NCI-H1930 (cell line): ENCODE results near the gene PTPN22.

ENCODE experiments used
- DNase-seq, 2 experiments: peaks; one replicate each; lab custom pipeline; 2025; lab: John Stamatoyannopoulos, UW

The PTPN22 gene

DNA sequence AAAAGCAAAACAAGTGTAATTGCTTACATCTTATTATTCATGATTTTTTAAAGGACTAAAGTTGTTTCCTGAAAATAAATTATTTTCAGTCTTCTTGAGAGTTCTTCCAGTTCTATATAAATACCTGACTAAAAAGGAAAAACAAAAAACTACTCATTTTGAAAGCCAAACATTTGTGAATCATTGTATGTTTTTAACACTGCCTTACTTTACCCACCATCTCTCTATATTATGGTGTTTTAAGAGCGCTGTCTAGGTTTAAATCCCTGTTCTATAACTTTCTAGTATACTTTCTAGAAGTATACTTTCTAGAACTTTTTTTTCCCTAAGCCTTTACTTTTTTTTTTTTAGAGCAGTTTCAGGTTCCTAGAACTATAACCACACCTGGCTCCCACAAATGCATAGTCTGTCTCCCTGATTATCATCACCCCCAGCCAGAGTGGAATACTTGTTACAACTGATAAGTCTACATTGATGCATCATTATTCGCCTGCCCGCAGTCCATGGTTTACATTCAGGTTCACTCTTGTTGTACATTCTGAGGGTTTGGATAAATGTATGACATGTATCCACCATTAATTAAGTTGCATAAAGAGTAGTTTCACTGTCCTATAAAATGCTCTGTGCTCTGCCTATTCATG lies 69.0 kb downstream of the PTPN22 start:
- DNase-seq: no peak

DNA sequence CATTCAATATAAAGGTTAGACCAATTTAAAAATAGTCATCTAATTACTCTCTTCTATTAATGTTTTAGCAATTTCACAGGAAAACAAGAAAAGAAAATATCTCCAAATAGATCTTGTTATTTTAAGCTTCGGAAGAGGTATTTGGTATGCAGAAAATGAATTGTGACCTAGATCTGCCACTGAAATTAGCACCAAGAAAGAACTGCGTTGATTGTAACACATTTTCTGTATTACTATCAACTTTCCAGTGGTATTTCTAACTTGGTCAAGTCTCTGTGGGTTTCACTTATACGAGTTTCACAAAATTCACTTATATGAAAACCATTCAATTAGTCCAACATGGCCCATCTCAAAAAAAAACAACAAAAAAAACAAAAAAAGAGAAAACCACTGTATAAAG lies 71.0 kb downstream of the PTPN22 start:
- DNase-seq: no peak

DNA sequence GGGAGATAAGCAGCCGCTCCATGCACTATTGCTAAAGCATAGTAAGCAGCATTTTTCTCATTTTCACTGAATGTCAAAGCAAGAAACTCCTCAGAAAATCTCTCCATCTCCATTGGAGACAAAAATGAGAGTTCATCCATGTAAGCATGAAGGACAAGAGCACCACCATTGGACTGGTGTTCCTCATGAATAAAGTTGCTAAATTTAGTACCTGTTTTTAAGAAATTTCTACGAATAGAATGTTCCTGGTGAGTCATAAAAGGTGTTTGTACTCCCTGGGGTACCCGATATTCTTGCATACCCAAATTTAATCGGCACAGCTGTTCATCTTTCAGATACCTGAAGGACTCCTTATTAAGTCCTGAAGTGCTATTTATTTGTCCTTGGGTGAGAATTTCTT lies 74.0 kb downstream of the PTPN22 start:
- no peak for DNase-seq

DNA sequence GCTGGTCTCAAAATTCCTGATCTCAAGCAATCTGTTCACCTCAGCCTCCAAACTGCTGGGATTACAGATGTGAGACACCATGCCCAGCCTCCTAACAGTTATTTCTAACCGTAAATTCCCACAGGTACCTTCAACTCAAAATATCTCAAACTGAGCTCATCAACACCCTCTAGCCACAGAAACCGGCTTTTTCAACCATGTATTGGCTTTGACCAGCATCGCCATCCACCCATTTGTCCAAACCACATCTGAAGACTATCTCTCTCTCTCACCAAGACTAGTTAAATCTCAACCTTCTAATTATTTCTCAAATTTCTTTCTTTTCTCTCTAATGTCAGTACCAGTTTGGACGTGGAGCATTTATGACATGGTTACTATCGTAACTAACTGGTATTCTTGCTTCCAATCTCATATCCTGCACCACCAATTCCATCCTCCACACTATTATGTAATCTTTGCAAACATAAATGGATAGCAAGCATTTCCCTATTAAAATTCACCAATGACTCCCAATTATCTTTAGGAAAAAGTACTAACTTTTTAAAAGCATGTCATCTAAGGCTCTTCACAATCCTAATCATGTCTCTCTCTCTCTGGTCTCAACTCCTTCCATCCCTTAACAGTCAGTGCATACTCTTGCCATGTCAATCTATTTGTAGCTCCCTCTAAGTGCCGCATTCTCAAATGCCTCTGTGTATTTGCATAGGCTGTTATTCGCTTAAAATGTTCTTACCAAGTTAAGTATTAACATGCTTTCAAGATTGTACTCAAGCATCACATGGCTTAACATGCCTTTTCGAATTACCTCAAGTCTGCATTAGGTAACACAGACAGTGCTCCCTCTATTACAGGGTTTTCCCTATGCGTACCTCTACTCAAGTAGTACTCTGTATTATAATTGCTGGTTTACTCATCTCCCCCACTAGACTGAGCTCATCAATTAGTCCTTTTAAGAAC lies 77.4 kb downstream of the PTPN22 start:
- DNase-seq: no peak

DNA sequence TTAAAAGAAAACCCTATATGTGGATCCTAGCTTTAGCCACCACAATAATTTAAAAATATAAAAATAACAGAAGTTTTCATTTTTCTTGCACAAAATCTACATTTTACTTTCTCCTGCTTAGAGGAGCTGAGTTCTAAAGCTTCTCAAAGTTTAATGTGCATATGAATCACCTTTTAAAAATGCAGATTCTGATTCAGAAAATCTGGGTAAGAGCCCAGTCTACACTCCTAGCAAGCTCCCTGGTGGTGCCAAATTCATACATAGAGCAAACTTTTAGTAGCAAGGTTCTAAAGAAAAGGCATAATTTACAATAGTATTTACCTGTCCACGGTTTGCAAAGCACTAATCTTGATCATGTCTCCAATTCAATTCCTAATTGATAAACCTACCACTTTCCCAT lies 78.5 kb downstream of the PTPN22 start:
- DNase-seq: no peak

DNA sequence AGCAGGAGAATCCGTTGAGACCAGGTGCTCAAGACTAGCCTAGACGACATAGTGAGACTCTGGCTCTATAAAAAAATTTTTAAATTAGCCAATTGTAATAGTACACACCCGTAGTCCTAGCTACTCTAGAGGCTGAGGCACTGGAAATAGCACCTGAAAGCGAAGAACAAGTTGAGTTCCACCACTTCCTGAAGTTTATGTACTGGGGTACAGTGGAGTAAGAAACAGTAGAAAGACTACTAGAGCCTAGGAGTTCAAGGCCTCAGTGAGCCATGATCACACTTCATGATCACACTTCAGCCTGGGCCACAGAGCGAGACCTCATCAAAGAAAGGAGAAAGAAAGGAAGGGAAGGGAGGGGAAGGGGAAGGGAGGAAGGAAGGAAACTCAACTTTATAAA lies 79.0 kb downstream of the PTPN22 start:
- DNase-seq: no peak

DNA sequence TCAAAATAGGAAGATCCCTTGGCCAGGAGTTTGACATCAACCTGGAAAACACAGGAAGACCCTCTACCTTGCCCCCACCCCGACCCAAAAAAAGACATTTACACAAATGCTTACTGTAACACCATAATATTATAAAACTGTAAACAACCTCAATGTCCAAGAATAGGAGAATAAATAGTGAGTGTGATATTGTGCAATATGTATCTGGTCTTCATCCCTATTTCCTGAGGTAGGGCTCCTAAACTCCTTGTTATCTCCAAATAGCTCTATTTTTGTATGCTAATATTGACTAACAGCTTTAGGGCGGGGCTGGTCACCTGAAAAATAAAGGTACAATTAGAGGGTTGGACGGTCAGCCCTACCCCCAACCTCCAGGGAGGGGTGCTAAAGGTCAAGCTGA lies 82.7 kb downstream of the PTPN22 start:
- no peak for DNase-seq

DNA sequence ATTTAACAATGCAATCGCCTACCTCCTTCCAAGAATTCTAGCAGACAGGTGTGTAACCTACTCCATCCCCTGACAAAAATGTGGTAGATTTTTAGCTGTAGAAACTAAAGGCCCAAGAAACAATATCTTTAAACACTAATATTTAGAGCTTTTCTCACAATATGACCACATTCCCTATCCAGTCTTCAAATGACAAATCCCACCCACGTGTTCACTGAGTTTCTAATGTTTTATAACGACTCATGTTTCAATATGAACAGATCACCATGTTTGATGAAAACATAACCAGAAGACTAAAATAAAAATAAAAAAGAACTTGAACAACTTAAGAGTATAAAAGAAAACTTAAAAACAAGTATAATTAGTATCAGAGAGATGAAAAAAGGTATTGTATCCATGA lies 83.8 kb downstream of the PTPN22 start:
- DNase-seq: no peak

DNA sequence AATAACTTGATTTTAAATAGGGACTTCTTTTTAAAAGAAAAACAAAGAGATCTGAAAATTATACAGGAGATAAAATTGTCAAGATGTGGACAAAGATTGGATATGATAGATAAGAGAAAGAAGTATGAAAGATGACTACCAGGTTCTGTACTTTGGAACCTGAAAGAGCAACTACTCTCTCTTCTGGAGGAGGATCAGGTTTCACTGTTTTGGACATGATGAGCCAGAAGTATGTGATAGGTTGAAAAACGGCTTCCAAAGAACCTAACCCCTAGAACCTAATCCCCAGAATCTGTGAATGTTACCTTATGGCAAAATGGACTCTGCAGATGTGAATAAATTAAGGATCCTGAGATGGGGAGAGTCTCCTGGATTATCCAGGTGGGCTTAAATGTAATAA lies 85.4 kb downstream of the PTPN22 start:
- no peak for DNase-seq

DNA sequence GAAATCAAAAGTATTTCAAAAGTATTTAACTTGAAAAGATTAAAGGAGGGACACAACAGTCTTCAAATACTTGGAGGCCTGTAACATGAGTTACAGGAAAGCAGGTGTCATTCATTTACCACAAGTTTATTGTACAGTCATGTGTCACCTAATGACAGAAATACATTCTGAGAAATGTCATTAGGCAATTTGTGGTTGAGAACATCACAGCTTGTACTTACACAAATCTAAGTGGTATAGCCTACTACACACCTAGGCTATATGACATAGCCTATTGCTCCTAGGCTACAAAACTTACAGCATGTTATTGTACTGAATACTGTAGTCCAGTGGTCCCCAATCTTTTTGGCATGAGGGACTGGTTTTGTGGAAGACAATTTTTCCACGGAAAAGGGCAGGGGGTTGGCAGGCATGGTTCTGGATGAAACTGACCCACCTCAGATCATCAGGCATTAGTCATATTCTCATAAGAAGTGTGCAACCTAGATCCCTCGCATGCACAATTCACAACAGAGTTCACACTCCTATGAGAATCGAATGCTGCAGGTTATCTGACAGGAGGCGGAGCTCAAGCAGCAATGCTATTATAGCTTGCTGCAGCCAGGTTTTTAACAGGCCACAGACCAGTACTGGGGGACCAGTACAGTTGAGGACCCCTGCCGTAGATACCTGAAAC lies 87.3 kb downstream of the PTPN22 start:
- no peak for DNase-seq

DNA sequence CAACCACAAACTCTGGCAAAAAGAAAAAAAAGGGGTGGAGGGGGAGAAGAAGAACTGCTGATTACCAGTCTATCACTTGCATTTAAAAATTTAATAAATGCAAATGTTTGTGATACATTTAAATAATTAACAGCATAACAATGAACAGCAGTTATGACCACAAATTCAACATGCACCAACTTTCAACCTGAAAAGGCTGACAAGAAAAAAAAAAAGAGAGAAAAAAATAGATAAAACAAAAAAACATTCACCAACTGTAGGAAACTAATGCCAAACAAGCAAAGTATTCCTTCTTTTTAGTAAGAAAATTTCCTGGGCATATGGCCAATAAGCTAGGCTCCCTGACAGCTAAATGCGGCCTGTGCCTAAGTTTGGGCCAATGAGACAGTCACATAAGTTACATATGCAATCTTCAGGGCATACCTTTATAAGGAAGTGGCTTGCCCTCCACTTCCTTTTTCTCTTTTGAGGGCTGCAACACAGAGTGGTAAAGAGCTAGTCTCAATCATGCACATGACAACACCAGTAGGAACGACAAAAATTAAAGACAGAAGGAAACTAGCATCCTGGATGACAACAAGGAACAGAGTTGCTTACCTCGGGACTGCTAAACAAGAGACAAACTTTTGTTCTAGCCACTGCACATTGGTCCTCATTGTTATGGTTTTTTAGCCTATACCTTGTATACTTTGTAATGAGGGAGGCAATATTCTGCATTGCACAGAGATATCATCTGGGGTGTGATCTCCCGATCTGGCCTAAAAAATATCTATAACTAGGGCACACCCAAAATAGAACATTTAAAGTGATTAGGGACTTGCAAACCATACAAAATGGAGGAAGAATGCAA lies 88.0 kb downstream of the PTPN22 start:
- no peak for DNase-seq

DNA sequence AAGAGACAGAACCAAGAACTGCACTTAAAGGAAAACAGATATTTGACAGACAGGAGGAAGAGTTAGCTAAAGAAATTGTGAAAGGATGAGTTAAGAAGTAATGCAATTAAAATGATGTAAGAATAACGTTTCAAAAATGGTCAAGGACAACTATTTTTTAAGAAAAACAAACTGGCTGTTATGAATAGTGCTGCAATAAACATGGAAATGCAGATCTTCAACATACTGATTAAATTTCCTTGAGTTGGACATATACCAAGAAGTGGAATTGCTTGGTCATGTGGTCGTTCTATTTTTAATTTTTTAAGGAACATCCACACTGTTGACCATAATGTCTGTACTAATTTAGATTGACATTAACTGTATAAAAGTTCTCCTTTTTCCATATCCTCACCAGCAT lies 89.1 kb downstream of the PTPN22 start:
- no peak for DNase-seq

DNA sequence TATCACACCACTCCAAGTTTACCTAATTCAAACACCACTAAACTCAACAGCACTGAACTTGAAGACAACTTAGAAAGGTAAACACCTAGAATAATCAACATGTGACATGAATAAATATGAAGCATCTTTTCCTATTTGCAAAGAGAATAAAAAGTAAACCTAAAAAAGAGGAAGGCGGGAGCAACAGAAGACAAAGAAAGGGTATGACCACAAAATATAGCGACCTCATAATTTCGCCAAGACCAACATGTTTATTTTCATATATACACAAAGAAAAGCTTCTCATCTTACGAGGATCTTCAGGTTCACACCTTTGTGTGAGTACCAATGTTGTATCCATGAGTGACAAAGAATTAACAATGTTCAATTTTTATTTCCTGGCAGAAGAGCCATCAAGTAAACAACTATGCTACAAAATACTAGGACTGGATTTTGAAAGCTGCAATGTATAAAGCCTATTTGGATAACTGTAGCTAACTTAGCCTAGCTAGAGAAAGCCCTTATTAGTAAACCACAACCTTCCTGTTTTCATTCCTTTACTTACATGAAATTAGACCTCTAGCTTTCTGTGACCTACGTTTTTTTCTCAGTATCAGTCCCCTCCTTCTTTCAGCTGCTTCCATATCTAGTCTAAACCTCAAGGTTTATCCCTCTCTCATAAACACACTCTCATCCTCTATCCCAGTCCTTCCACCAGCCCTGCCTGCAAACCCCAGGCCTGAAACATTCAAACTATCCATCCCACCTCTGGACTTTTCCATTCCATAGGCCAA lies 91.0 kb downstream of the PTPN22 start:
- DNase-seq: no peak

DNA sequence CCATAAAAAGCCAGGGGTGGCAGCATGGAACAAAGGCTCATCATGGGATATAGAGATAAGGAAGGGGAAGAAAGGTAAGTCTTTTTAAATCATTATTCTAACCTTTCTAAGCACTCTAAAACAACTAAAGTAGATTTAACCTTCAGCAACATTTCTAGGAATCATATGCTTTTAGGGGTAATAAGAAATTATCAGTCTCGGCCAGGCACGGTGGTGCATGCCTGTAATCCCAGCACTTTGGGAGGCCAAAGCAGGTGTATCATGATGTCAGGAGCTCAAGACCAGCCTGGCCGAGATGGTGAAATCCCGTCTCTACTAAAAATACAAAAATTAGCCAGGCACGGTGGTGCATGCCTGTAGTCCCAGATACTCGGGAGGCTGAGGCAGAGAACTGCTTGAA lies 92.0 kb downstream of the PTPN22 start:
- DNase-seq: no peak

DNA sequence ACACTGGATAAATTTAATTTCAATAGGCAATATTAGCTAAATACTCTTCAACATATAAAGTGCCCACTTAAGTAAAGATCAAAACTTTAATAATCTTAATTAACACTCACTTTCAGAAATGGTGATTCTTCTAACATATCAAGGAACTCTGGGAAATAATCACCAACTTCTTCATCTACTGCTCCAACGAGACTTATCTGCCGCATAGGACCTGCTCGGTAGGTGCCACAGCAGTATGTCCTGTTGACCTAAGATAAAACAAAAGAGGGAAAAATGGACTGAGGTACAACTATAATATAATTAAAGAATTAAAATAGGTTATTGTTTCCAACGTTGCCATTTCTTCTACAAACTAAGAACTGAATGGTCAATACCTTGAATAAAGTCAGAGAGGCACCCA lies 94.0 kb downstream of the PTPN22 start:
- no peak for DNase-seq

DNA sequence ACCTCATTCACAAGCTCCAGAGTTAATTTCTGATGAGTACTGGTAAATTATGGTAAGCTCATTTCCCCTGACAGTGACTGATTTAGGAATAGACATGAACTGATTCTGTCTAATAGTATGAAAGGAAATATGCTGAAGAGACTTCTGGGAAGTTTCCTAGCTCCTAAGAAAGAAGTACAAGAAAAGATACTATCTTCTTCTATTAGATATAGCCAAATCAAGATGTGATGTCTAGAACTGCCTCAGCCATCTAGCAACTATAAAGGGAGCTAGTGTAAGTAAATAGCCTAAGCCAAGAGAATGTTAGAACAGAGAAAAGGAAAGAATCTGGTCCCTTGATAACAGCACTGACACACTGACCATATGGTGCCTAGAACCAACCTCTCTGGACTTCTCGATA lies 101.5 kb downstream of the PTPN22 start:
- DNase-seq: no peak

DNA sequence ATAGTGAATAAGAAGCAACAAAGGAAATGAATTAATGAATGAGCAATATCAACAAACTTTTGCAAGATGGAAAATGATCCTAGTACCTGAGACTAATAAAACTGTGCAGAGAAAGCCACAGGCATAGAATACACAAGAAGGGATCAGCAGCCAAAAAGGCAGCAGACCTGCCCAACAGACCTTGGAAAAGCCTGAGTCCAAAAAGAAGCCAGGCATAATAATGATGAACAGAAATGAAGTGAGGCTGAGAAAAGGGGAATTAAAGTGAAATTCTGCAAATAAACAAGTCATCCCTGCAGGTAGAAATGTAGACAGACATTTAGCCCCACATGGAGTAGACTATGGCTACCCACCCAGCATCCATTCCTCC lies 101.9 kb downstream of the PTPN22 start:
- DNase-seq: no peak

DNA sequence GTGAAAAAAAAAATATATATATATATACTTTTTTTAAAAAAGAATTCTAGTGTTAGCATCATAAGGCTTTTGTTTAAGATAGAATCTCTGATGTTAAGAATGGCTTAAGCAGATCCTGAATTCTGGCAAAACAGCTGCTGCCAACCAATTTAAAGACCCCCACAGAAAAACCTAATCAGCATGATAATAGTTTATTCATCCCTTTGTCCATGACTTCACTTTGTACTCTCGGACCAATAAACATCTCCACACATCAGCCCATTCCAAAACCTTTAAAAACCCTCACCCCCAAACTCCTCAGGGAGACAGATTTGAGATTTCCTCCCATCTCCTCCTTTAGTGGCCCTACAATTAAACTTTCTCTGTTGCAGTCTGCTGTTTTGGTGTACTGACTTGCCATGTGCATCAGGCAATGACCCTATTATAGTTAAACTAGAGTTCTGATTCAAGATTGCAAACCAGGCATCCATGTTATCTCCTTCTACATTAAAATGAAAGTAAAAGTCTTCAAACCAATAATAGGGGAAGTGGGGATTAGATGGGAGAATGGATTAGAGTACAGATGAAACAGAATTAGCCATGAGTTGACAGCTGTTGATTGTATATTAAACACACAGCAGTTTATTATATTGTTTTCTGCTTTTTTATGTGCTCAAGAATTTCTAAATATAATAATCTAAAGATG lies 102.5 kb downstream of the PTPN22 start:
- DNase-seq: no peak

DNA sequence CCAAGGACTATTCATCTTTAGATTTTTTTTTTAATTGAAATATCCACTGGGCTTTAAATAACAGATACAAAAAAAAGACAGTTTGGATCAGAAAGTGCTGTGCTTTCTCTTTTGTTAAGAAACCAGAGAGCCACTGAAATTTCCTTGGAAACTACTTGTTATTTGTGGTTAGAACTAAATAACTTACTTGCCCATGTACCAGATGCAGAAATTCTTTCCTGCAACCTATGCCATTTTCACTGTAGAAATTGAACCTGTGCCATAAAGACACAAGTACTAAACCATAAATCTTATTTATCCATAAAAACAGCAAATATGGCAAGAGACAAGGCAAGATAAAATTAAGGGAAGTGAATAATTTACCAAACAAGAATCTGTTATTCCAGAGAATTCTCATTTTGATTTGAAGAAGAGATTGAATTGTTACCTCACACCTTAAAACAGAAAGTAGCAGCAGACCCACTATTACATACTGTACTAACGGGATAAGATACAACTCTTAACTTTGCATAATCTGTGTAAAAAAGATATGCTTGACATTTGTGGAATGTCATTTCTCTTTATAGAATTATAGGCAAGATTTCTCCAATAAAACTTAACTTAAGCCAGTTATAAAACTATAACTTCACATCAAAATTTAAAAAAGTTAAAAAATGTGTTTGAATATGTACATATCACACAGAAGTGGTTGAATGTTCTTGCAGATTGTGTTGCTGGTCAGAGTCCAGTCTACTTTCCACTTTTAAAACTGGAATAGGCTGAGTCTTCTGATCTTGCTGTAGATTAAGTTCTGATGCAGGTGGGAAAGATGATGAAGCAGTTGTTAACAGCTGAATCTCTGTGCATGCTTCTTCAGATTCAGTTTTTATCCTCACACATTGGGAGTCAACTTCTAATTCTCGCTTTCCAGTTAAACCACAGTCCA lies 105.9 kb downstream of the PTPN22 start:
- DNase-seq: no peak
